T-helper 2 cell (primary cell): Measurements from ENCODE around the gene LPIN2.
"Not testable (repeated sequence)": the region's sequence is repeated elsewhere in the genome, so short reads cannot be mapped to it uniquely, and the experiment has no call there.

Experiments
- DNase-seq, 5 experiments: peaks; one replicate each; pipeline versions ENCODE4 v3.0.0 to v3.0.0-alpha.2; 2012 to 2022

The LPIN2 gene

GRCh38 chr18:3042379-3042778 lies 29.4 kb upstream of the LPIN2 start:
- no peak for DNase-seq

- no peak for DNase-seq
Measured at GRCh38 chr18:3041843-3042242, 28.9 kb upstream of the LPIN2 start.

- no peak for DNase-seq
Measured at GRCh38 chr18:3040881-3041280, 27.9 kb upstream of the LPIN2 start.

- DNase-seq, result peak in 1 of 5 experiments; percentile 49
Measured at GRCh38 chr18:3040173-3040572, 27.2 kb upstream of the LPIN2 start.

GRCh38 chr18:3037423-3037915 lies 24.5 kb upstream of the LPIN2 start:
- peak in 1 of 5 experiments; percentile 81 for DNase-seq

- DNase-seq, result no peak
Measured at GRCh38 chr18:3036108-3036507, 23.2 kb upstream of the LPIN2 start.

GRCh38 chr18:3035635-3036034 lies 22.7 kb upstream of the LPIN2 start:
- no peak for DNase-seq

GRCh38 chr18:3032721-3033120 lies 19.8 kb upstream of the LPIN2 start:
- DNase-seq, result no peak

GRCh38 chr18:3029215-3029952 lies 16.4 kb upstream of the LPIN2 start:
- no peak for DNase-seq

- DNase-seq, result not testable (repeated sequence)
Measured at GRCh38 chr18:3028115-3028514, 15.2 kb upstream of the LPIN2 start.

- DNase-seq, result no peak
Measured at GRCh38 chr18:3027370-3027891, 14.5 kb upstream of the LPIN2 start.

- DNase-seq, result no peak
Measured at GRCh38 chr18:3025544-3025943, 12.6 kb upstream of the LPIN2 start.

- DNase-seq, result not testable (repeated sequence)
Measured at GRCh38 chr18:3023603-3024002, 10.7 kb upstream of the LPIN2 start.

- no peak for DNase-seq
Measured at GRCh38 chr18:3016585-3017297, 3.8 kb upstream of the LPIN2 start.

GRCh38 chr18:3015851-3016250 lies 2.9 kb upstream of the LPIN2 start:
- no peak for DNase-seq

- no peak for DNase-seq
Measured at GRCh38 chr18:3015204-3015592, 2.3 kb upstream of the LPIN2 start.

GRCh38 chr18:3014503-3015203 lies 1.7 kb upstream of the LPIN2 start:
- DNase-seq, result no peak

GRCh38 chr18:3012136-3013023 lies 564 bp downstream of the LPIN2 start:
- DNase-seq, result peak; percentile 25 to 67 (median 38)

GRCh38 chr18:3010086-3010485 lies 2.9 kb downstream of the LPIN2 start:
- DNase-seq, result no peak

- no peak for DNase-seq
Measured at GRCh38 chr18:3008541-3008940, 4.4 kb downstream of the LPIN2 start.

GRCh38 chr18:3007491-3007890 lies 5.5 kb downstream of the LPIN2 start:
- no peak for DNase-seq

- no peak for DNase-seq
Measured at GRCh38 chr18:3005462-3005861, 7.5 kb downstream of the LPIN2 start.
